DMS114 treated with DMSO at 0.1 percent for 48 hours (cell line): Measurements from ENCODE around the gene SYNE3.

ENCODE experiments used
- DNase-seq: peaks from one replicate; lab custom pipeline; 2025; ENCODE audit not compliant: unreplicated experiment; lab: John Stamatoyannopoulos, UW

The SYNE3 gene

GRCh38 chr14:95516554-95517181, at the start of gene SYNE3:
Gene SYNE3, minus strand, starts transcription at chr14:95516650. Its CDS starts 40,829 bp downstream, at chr14:95475821.
- no peak for DNase-seq

GRCh38 chr14:95564060-95564459, 47.6 kb upstream of the SYNE3 start:
- no peak for DNase-seq

- DNase-seq, result no peak
These were observed 46.6 kb upstream of the SYNE3 start for GRCh38 chr14:95562892-95563685.

- peak; percentile 66 for DNase-seq
These were observed 44.6 kb upstream of the SYNE3 start for GRCh38 chr14:95561001-95561412.

- DNase-seq, result no peak
These were observed 42.8 kb upstream of the SYNE3 start for GRCh38 chr14:95559203-95559602.

- DNase-seq, result no peak
These were observed 41.4 kb upstream of the SYNE3 start for GRCh38 chr14:95557832-95558231.

GRCh38 chr14:95557291-95557690, 40.8 kb upstream of the SYNE3 start:
- no peak for DNase-seq

GRCh38 chr14:95555053-95555452, 38.6 kb upstream of the SYNE3 start:
- DNase-seq, result no peak

GRCh38 chr14:95553141-95553540, 36.7 kb upstream of the SYNE3 start:
- DNase-seq, result no peak

- DNase-seq, result no peak
These were observed 35.0 kb upstream of the SYNE3 start for GRCh38 chr14:95551435-95551834.

- no peak for DNase-seq
These were observed 33.5 kb upstream of the SYNE3 start for GRCh38 chr14:95549656-95550585.

- no peak for DNase-seq
These were observed 32.0 kb upstream of the SYNE3 start for GRCh38 chr14:95548328-95548929.

GRCh38 chr14:95547626-95548327, 31.3 kb upstream of the SYNE3 start:
- DNase-seq, result no peak

- no peak for DNase-seq
These were observed 30.8 kb upstream of the SYNE3 start for GRCh38 chr14:95547272-95547625.

GRCh38 chr14:95545515-95546168, 29.2 kb upstream of the SYNE3 start:
- no peak for DNase-seq

GRCh38 chr14:95544588-95544987, 28.1 kb upstream of the SYNE3 start:
- DNase-seq, result no peak

- DNase-seq, result no peak
These were observed 26.6 kb upstream of the SYNE3 start for GRCh38 chr14:95543021-95543420.

- DNase-seq, result no peak
These were observed 25.8 kb upstream of the SYNE3 start for GRCh38 chr14:95541932-95542930.

GRCh38 chr14:95541346-95541745, 24.9 kb upstream of the SYNE3 start:
- DNase-seq, result no peak
